ENCODE data around the gene PLB1.
"Not testable (repeated sequence)": the region's sequence is repeated elsewhere in the genome, so short reads cannot be mapped to it uniquely, and the experiment has no call there.

The PLB1 gene

GRCh38 chr2:28465148-28465885, 30.5 kb upstream of the PLB1 start:
- DNase-seq: no peak

- DNase-seq: no peak
Measured at GRCh38 chr2:28469304-28469703, 26.6 kb upstream of the PLB1 start.

GRCh38 chr2:28469947-28470535, 25.8 kb upstream of the PLB1 start:
- DNase-seq: no peak

- no peak for DNase-seq
Measured at GRCh38 chr2:28470759-28471158, 25.1 kb upstream of the PLB1 start.

- no peak for DNase-seq
Measured at GRCh38 chr2:28471214-28471613, 24.6 kb upstream of the PLB1 start.

- DNase-seq: no peak
Measured at GRCh38 chr2:28471701-28472236, 24.1 kb upstream of the PLB1 start.

GRCh38 chr2:28472641-28473040, 23.2 kb upstream of the PLB1 start:
- not testable (repeated sequence) for DNase-seq

- no peak for DNase-seq
Measured at GRCh38 chr2:28475088-28475595, 20.7 kb upstream of the PLB1 start.

- no peak for DNase-seq
Measured at GRCh38 chr2:28477087-28477486, 18.8 kb upstream of the PLB1 start.

GRCh38 chr2:28477645-28478044, 18.2 kb upstream of the PLB1 start:
- no peak for DNase-seq

- no peak for DNase-seq
Measured at GRCh38 chr2:28480403-28481049, 15.3 kb upstream of the PLB1 start.

- DNase-seq: no peak
Measured at GRCh38 chr2:28481905-28482304, 14.0 kb upstream of the PLB1 start.

GRCh38 chr2:28484835-28485234, 11.0 kb upstream of the PLB1 start:
- no peak for DNase-seq

GRCh38 chr2:28486526-28486925, 9.3 kb upstream of the PLB1 start:
- DNase-seq: no peak

- DNase-seq: no peak
Measured at GRCh38 chr2:28487258-28487657, 8.6 kb upstream of the PLB1 start.

GRCh38 chr2:28488083-28488830, 7.6 kb upstream of the PLB1 start:
- no peak for DNase-seq

GRCh38 chr2:28488858-28489575, 6.8 kb upstream of the PLB1 start:
- DNase-seq: no peak

GRCh38 chr2:28490558-28490957, 5.3 kb upstream of the PLB1 start:
- DNase-seq: no peak

GRCh38 chr2:28492282-28492681, 3.6 kb upstream of the PLB1 start:
- no peak for DNase-seq

- no peak for DNase-seq
Measured at GRCh38 chr2:28493636-28494035, 2.2 kb upstream of the PLB1 start.

- DNase-seq: no peak
Measured at GRCh38 chr2:28496781-28497180, 921 bp downstream of the PLB1 start.

- no peak for DNase-seq
Measured at GRCh38 chr2:28497206-28497605, 1.3 kb downstream of the PLB1 start.

Measured in CD4-positive, alpha-beta T cell treated with Interleukin-17A for 4 hours (primary cell).